ENCODE measurements around the gene C4orf50. TPM values are rescaled to one million over a fixed set of nuclear protein-coding genes. Genes with fewer than 3 reads are reported as not detected.

Gene C4orf50
- total RNA-seq, 1 donor from 2014 or later, result not detected

DNA sequence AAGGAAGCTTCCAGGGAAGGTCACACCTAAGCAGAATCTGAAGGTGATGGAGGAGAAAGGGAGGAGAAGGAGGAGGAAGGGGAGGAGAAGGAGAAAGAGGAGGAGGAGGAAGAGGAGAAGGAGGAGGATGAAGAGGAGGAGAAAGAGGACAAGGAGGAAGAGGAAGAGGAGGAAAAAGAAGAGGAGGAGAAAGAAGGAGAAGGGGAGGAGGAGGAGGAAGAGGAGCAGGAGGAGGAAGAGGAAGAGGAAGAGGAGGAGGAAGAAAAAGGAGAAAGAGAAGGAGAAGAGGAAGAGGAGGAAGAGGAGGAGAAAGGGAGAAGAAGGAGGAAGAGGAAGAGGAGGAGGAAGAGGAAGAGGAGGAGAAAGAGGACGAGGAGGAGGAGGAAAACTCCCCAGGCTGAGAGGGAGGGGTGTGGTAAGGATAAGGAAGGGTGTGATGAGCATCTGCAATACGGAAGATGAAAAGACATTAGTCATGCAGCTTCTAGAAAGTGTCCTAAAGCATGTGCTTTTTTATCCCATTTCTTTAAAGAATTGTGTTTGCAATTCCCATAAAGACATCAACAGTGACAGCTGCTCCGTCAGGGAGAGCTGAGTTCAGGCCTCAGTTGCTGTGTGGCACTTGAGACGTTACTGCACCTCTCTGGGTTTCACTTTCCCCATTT is 166.5 kb downstream of the C4orf50 start:
- TF ChIP-seq, protein P1, sequence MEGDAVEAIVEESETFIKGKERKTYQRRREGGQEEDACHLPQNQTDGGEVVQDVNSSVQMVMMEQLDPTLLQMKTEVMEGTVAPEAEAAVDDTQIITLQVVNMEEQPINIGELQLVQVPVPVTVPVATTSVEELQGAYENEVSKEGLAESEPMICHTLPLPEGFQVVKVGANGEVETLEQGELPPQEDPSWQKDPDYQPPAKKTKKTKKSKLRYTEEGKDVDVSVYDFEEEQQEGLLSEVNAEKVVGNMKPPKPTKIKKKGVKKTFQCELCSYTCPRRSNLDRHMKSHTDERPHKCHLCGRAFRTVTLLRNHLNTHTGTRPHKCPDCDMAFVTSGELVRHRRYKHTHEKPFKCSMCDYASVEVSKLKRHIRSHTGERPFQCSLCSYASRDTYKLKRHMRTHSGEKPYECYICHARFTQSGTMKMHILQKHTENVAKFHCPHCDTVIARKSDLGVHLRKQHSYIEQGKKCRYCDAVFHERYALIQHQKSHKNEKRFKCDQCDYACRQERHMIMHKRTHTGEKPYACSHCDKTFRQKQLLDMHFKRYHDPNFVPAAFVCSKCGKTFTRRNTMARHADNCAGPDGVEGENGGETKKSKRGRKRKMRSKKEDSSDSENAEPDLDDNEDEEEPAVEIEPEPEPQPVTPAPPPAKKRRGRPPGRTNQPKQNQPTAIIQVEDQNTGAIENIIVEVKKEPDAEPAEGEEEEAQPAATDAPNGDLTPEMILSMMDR (IDR thresholded peaks at IDR 0.05), result no peak
- no peak for ATAC-seq (ENCODE audit: low read depth)
- intact Hi-C loops (cut with micrococcal nuclease), result no loop called here
- DNase-seq, result no peak
- Mint-ChIP-seq H3K27me3 (peaks cover 9% of the 10 kb centered on the region), H3K4me3 (no peak overlapping the region), H3K9me3 (no peaks in the 10 kb centered on the region), H3K4me1 (no peaks in the 10 kb centered on the region), H3K27ac (no peak overlapping the region), H3K36me3 (ENCODE audit: low read depth) (no peaks in the 10 kb centered on the region)
- CTCF ChIA-PET, result no interaction called here
- POLR2A ChIA-PET, result no interaction called here

Other genes with a start within 250 kb of the C4orf50 start
- gene CRMP1, start 125.3 kb downstream of the C4orf50 start, total RNA-seq, result 0.09 TPM in 1 of 2 replicates, not detected in the other
- 0.13 TPM in 1 of 2 replicates, not detected in the other for gene JAKMIP1, start 182.1 kb upstream of the C4orf50 start, total RNA-seq